HG03442 (cell line): Measurements from ENCODE around the gene PTPN23.

ENCODE experiments used
- ATAC-seq: cut with Tn5 transposase; IDR thresholded peaks from one replicate; pipeline ENCODE4 v1.9.1; 2021; ENCODE audit warnings: mild to moderate bottlenecking, moderate library complexity; ENCODE audit not compliant: unreplicated experiment

The PTPN23 gene

DNA sequence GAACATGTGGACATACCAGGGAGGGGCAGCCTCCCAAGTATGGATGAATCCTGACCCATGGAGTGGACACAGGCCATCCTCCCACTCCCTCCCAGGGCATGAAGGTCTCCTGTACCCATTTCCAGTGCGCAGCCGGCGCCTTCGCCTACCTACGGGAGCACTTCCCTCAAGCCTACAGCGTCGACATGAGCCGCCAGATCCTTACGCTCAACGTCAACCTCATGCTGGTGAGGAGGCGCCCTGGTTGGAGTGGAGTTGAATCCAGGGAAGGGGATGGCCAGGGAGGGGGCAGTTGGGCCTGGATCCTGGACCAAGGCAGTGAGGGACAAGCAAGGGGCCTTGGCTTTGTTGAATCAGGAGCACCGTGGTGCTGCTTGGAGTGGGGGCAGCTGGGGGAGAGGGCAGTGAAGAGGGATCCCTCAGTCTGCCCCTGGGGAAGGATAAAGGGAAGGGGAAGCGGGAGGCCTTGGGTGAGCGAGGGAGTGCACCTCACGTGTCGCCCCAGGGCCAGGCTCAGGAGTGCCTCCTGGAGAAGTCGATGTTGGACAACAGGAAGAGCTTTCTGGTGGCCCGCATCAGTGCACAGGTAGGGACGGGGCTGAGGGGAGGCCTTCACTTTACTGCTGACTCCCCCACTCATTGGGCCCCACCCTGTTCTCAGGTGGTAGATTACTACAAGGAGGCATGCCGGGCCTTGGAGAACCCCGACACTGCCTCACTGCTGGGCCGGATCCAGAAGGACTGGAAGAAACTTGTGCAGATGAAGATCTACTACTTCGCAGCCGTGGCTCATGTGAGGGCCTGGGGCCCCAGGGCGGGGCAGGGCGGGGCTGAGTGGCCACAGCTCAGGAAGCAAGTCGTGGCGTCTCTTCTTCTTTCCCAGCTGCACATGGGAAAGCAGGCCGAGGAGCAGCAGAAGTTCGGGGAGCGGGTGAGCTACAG is 25.3 kb downstream of the PTPN23 start:
- ATAC-seq: no peak

DNA sequence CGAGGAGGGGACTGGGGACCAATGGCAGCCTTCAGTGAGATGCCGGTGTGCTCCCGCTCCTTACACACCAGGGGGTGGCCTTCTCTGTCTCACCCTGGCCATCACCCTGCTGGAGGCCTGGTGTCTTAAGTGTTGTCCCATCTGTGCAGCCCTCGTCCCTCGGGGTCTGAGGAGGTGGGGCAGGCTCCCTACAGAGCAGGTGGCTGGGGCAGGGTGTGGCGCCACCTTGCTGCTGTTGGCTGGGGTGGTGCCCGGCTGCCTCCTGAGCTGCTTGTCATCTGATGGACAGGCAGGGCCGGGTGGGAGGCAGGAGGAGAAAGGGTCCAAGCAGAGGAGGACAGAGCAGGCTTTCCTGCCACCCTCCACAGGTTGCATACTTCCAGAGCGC is 25.9 kb downstream of the PTPN23 start:
- no peak for ATAC-seq

DNA sequence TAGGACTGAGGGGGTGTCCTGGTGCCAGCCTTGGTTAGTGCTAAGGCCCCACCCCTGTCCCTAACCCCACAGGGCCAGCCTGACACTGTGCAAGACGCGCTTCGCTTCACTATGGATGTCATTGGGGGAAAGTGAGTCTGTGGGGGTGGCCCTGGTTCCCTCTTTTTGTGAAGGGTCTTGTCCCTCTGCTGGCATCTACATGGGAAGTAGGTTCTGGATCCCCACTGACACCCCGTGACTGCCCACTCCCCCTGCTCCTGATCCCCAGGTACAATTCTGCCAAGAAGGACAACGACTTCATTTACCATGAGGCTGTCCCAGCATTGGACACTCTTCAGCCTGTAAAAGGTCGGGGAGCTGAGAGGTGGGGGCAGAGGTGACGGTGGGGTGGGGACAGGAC is 26.4 kb downstream of the PTPN23 start:
- no peak for ATAC-seq

DNA sequence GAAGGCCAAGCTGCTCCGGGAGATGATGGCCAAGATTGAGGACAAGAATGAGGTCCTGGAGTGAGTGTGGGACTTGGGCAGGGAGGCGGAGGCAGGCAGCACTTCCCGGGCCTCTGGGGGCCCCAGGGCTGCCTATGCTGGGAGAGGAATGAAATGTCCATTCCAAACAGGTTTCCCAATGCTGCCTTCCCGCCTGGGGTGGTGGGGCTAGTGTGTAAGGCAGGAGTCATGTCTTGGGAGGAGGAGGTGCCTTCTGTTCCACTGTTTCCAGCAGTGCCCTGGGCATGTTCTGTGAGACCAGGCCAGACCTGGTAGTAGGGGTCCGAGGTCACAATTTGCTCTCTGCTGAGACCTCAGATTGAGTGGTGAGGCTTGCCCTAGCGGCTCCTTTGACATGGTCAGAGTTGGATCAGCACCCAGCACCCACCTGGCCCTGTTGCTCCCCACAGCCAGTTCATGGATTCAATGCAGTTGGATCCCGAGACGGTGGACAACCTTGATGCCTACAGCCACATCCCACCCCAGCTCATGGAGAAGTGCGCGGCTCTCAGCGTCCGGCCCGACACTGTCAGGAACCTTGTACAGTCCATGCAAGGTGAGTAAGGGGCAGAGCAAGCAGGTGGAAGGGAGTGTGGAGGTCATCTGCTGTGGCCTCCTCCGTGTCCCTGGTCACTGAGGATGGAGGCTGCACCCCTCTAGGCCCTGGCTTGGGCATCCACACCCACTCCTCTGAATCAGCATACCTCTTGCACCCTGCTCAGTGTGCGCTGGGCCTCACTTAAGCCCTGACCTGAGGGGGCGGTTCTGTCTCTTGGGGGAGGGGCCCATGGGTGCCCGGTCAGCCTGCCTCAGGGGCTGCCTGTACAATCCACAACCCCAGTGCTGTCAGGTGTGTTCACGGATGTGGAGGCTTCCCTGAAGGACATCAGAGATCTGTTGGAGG is 27.3 kb downstream of the PTPN23 start:
- no peak for ATAC-seq

GRCh38 chr3:47408839-47409229 is 28.0 kb downstream of the PTPN23 start:
- no peak for ATAC-seq

DNA sequence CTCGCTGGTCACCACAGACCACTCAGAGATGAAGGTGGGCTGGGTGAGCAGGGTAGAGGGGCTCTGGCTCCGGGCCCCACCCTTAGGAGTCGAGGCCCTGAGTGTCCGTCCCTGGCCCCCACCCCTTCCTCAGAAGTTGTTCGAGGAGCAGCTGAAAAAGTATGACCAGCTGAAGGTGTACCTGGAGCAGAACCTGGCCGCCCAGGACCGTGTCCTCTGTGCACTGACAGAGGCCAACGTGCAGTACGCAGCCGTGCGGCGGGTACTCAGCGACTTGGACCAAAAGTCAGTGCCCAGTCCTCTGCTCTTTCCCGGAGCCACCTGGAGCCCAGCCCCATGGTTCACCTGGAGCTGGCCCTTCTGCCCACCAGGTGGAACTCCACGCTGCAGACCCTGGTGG is 28.5 kb downstream of the PTPN23 start:
- ATAC-seq: no peak

GRCh38 chr3:47409688-47410416 is 29.0 kb downstream of the PTPN23 start:
- no peak for ATAC-seq

- no peak for ATAC-seq
Measured at GRCh38 chr3:47410417-47410720, 29.5 kb downstream of the PTPN23 start.

DNA sequence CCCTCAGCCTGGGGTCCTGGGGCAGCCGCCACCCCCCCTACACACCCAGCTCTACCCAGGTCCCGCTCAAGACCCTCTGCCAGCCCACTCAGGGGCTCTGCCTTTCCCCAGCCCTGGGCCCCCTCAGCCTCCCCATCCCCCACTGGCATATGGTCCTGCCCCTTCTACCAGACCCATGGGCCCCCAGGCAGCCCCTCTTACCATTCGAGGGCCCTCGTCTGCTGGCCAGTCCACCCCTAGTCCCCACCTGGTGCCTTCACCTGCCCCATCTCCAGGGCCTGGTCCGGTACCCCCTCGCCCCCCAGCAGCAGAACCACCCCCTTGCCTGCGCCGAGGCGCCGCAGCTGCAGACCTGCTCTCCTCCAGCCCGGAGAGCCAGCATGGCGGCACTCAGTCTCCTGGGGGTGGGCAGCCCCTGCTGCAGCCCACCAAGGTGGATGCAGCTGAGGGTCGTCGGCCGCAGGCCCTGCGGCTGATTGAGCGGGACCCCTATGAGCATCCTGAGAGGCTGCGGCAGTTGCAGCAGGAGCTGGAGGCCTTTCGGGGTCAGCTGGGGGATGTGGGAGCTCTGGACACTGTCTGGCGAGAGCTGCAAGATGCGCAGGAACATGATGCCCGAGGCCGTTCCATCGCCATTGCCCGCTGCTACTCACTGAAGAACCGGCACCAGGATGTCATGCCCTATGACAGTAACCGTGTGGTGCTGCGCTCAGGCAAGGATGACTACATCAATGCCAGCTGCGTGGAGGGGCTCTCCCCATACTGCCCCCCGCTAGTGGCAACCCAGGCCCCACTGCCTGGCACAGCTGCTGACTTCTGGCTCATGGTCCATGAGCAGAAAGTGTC is 30.2 kb downstream of the PTPN23 start:
- no peak for ATAC-seq

DNA sequence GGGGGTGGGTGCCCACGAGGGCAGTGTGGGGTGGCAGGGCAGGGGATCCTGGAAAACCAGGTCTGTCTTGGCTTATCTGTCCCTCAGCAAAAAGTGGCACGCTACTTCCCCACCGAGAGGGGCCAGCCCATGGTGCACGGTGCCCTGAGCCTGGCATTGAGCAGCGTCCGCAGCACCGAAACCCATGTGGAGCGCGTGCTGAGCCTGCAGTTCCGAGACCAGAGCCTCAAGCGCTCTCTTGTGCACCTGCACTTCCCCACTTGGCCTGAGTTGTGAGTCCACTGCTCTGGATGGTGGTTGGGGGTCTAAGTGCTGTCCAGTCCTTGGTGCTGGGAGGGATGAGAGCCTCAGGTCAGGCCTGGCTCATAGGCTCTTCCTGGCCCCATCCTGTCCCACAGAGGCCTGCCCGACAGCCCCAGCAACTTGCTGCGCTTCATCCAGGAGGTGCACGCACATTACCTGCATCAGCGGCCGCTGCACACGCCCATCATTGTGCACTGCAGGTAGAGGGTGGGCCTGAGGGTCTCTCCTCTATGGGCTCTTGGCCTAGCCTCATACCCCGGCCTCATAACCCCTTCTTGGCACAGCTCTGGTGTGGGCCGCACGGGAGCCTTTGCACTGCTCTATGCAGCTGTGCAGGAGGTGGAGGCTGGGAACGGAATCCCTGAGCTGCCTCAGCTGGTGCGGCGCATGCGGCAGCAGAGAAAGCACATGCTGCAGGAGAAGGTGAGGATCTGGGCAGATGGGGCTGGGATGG is 31.1 kb downstream of the PTPN23 start:
- ATAC-seq: no peak

- no peak for ATAC-seq
Measured at GRCh38 chr3:47412453-47412756, 31.6 kb downstream of the PTPN23 start.

GRCh38 chr3:47412842-47413520 is 32.2 kb downstream of the PTPN23 start:
- ATAC-seq: no peak

DNA sequence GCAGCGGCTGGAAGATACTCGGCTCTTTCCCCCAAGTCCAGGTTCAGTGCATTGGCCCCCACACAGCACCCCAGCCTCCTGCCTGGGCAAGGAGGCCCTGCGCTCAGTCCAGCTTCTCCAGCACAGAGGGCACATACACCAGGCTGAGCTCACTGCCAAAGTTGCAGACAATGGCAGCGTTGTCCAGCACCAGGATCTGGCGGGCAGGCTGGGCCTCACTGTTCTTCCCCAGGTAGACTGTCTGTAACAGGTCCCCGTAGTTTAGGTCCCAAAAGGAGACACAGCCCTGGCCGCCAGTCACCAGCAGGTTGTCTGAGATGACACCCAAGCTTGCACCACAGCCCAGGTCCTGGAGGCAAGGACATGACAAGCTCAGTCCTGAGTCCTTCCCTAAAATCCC is 32.9 kb downstream of the PTPN23 start:
- ATAC-seq: no peak

- ATAC-seq: no peak
Measured at GRCh38 chr3:47414161-47414564, 33.3 kb downstream of the PTPN23 start.

GRCh38 chr3:47414666-47415587 is 34.1 kb downstream of the PTPN23 start:
- no peak for ATAC-seq

DNA sequence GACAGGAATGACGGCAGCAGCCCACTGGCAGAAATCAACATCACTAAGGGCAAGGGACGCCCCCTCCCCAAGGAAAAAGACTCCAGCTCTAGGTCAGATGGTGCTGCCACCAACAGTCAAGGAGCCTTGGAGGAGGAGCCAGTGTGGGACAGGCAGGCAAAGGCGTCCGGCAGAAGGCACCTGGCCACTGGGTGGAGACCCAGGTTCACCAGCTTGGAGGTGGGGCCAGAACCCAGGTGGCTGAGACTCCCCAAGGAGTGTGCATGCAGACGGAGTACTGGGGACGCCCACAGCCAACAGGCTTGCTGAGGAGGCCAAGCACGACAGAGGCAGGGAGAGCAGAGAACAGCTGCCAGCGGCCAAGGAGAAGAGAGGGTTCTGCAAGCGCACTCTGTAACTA is 35.2 kb downstream of the PTPN23 start:
- no peak for ATAC-seq

GRCh38 chr3:47418167-47419082 is 37.6 kb downstream of the PTPN23 start:
- no peak for ATAC-seq
